Activated T-helper 2 cell treated with anti-CD3 and anti-CD28 coated beads, Interferon-gamma antibody, Interleukin-2, Interleukin-4, amounts not matched to agents 10 μg/mL and 5 μg/mL and 100 μg/mL, durations not matched to agents 14 hours and 24 hours and 36 hours (primary cell): Measurements from ENCODE around the gene MAX. TPM values are rescaled to one million over a fixed set of nuclear protein-coding genes. Genes with fewer than 3 reads are reported as not detected.

Experiments used
- DNase-seq: peaks from one replicate; pipeline ENCODE4 v3.0.0; 2021; ENCODE audit warnings: low spot score
- H3K27ac Mint-ChIP-seq: one replicate; pipeline ENCODE4 v1.8.0; 2021; ENCODE audit warnings: mixed read lengths
- H3K27me3 Mint-ChIP-seq: one replicate; pipeline ENCODE4 v1.8.0; 2021; ENCODE audit warnings: low read depth, mixed read lengths
- H3K36me3 Mint-ChIP-seq: one replicate; pipeline ENCODE4 v1.8.0; 2021; ENCODE audit warnings: low read depth, mixed read lengths
- H3K4me1 Mint-ChIP-seq: one replicate; pipeline ENCODE4 v1.8.0; 2021; ENCODE audit warnings: low read depth, mixed read lengths
- H3K4me3 Mint-ChIP-seq: one replicate; pipeline ENCODE4 v1.8.0; 2021; ENCODE audit warnings: low read depth, mild to moderate bottlenecking, moderate library complexity, mixed read lengths
- H3K9me3 Mint-ChIP-seq: one replicate; pipeline ENCODE4 v1.8.0; 2021; ENCODE audit warnings: mixed read lengths
- intact Hi-C: fragments of 100-400 bp; cut with micrococcal nuclease; formaldehyde crosslinking; loops from one replicate; pipeline ENCODE4 v1.15.1; 2023
- total RNA-seq: library from RNA; stranded (reverse); gene quantifications from 2 replicates; pipeline ENCODE4 v1.2.3, GENCODE V29; 2022

Gene MAX
- total RNA-seq, 1 donor from 2014 or later: 115 TPM

GRCh38 chr14:65128096-65128495 is 25.8 kb upstream of the MAX start:
- Mint-ChIP-seq H3K4me3 (no peak overlapping the region), H3K27ac (no peak overlapping the region), H3K9me3 (no peaks in the 10 kb centered on the region), H3K27me3 (peaks cover 20% of the 10 kb centered on the region), H3K36me3 (no peaks in the 10 kb centered on the region), H3K4me1 (no peaks in the 10 kb centered on the region)
- intact Hi-C loops: no loop called here
- no peak for DNase-seq

GRCh38 chr14:65117769-65118745 is 15.7 kb upstream of the MAX start:
- intact Hi-C loops: no loop called here
- no peak for DNase-seq
- H3K9me3 Mint-ChIP-seq: no peaks in the 10 kb centered on the region
- peaks cover 5% of the 10 kb centered on the region for H3K27me3 Mint-ChIP-seq
- no peak overlapping the region for H3K4me3 Mint-ChIP-seq
- H3K36me3 Mint-ChIP-seq: no peaks in the 10 kb centered on the region
- peaks cover 4% of the 10 kb centered on the region for H3K4me1 Mint-ChIP-seq
- H3K27ac Mint-ChIP-seq: no peak overlapping the region

GRCh38 chr14:65115615-65116014 is 13.3 kb upstream of the MAX start:
- Mint-ChIP-seq H3K4me3 (no peak overlapping the region), H3K4me1 (peaks cover 4% of the 10 kb centered on the region), H3K27me3 (peaks cover 8% of the 10 kb centered on the region), H3K9me3 (no peaks in the 10 kb centered on the region), H3K27ac (no peak overlapping the region), H3K36me3 (no peaks in the 10 kb centered on the region)
- intact Hi-C loops: no loop called here
- no peak for DNase-seq

- intact Hi-C loops: no loop called here
- no peak for DNase-seq
- no peaks in the 10 kb centered on the region for H3K36me3 Mint-ChIP-seq
- no peak overlapping the region for H3K27ac Mint-ChIP-seq
- no peak overlapping the region for H3K4me3 Mint-ChIP-seq
- H3K4me1 Mint-ChIP-seq: peaks cover 15% of the 10 kb centered on the region
- H3K27me3 Mint-ChIP-seq: peaks cover 10% of the 10 kb centered on the region
- H3K9me3 Mint-ChIP-seq: no peaks in the 10 kb centered on the region
Measured at GRCh38 chr14:65110525-65110924, 8.2 kb upstream of the MAX start.

- intact Hi-C loops: no loop called here
- H3K27me3 Mint-ChIP-seq: peaks cover 13% of the 10 kb centered on the region
- H3K27ac Mint-ChIP-seq: no peak overlapping the region
- H3K4me3 Mint-ChIP-seq: no peak overlapping the region
- H3K4me1 Mint-ChIP-seq: peaks cover 15% of the 10 kb centered on the region
- H3K36me3 Mint-ChIP-seq: no peaks in the 10 kb centered on the region
- no peak for DNase-seq
- no peaks in the 10 kb centered on the region for H3K9me3 Mint-ChIP-seq
Measured at GRCh38 chr14:65109357-65109756, 7.0 kb upstream of the MAX start.

GRCh38 chr14:65107200-65107599 is 4.9 kb upstream of the MAX start:
- H3K4me1 Mint-ChIP-seq: peaks cover 19% of the 10 kb centered on the region
- intact Hi-C loops: no loop called here
- H3K4me3 Mint-ChIP-seq: no peak overlapping the region
- peaks cover 16% of the 10 kb centered on the region for H3K27me3 Mint-ChIP-seq
- no peaks in the 10 kb centered on the region for H3K9me3 Mint-ChIP-seq
- H3K27ac Mint-ChIP-seq: no peak overlapping the region
- H3K36me3 Mint-ChIP-seq: peaks cover 3% of the 10 kb centered on the region
- no peak for DNase-seq

- DNase-seq: no peak
- peaks cover 14% of the 10 kb centered on the region for H3K27me3 Mint-ChIP-seq
- H3K36me3 Mint-ChIP-seq: peaks cover 4% of the 10 kb centered on the region
- intact Hi-C loops: no loop called here
- no peak overlapping the region for H3K4me3 Mint-ChIP-seq
- H3K9me3 Mint-ChIP-seq: no peaks in the 10 kb centered on the region
- peaks cover 19% of the 10 kb centered on the region for H3K4me1 Mint-ChIP-seq
- H3K27ac Mint-ChIP-seq: no peak overlapping the region
Measured at GRCh38 chr14:65106736-65107135, 4.4 kb upstream of the MAX start.

GRCh38 chr14:65106316-65106715 is 4.0 kb upstream of the MAX start:
- H3K36me3 Mint-ChIP-seq: peaks cover 4% of the 10 kb centered on the region
- H3K9me3 Mint-ChIP-seq: no peaks in the 10 kb centered on the region
- no peak for DNase-seq
- peaks cover 11% of the 10 kb centered on the region for H3K27me3 Mint-ChIP-seq
- no peak overlapping the region for H3K27ac Mint-ChIP-seq
- intact Hi-C loops: no loop called here
- no peak overlapping the region for H3K4me3 Mint-ChIP-seq
- peaks cover 19% of the 10 kb centered on the region for H3K4me1 Mint-ChIP-seq

GRCh38 chr14:65104791-65105190 is 2.5 kb upstream of the MAX start:
- H3K4me3 Mint-ChIP-seq: no peak overlapping the region
- DNase-seq: no peak
- H3K4me1 Mint-ChIP-seq: peaks cover 30% of the 10 kb centered on the region
- intact Hi-C loops: loop anchor here (5.0 kb wide), 6 partner anchors 58 to 597 kb away; partner anchors contain the start of genes CHURC1 and FUT8
- no peak overlapping the region for H3K27ac Mint-ChIP-seq
- H3K36me3 Mint-ChIP-seq: peaks cover 14% of the 10 kb centered on the region
- peaks cover 7% of the 10 kb centered on the region for H3K27me3 Mint-ChIP-seq
- no peaks in the 10 kb centered on the region for H3K9me3 Mint-ChIP-seq

- Mint-ChIP-seq H3K4me1 (peaks cover 34% of the 10 kb centered on the region), H3K27me3 (peaks cover 6% of the 10 kb centered on the region), H3K36me3 (peaks cover 18% of the 10 kb centered on the region), H3K27ac (no peak overlapping the region), H3K9me3 (no peaks in the 10 kb centered on the region), H3K4me3 (peak overlapping the region; percentile 92)
- no peak for DNase-seq
- intact Hi-C loops: loop anchor here (2.0 to 5.0 kb wide), 8 partner anchors 59 to 596 kb away; partner anchors contain the start of genes CHURC1 and FUT8
Measured at GRCh38 chr14:65103150-65103760, 938 bp upstream of the MAX start.

- Mint-ChIP-seq H3K4me1 (peaks cover 42% of the 10 kb centered on the region), H3K9me3 (no peaks in the 10 kb centered on the region), H3K27ac (peak overlapping the region; percentile 94), H3K27me3 (peaks cover 6% of the 10 kb centered on the region), H3K4me3 (peak overlapping the region; percentile 92), H3K36me3 (peaks cover 29% of the 10 kb centered on the region)
- intact Hi-C loops: loop anchor here (1.0 to 5.0 kb wide), 9 partner anchors 60 to 595 kb away; partner anchors contain the start of genes CHURC1 and FUT8
- DNase-seq: peak; percentile 31
Measured at GRCh38 chr14:65101631-65102440, 481 bp downstream of the MAX start.

GRCh38 chr14:65100922-65101541 is 1.3 kb downstream of the MAX start:
- intact Hi-C loops: loop anchor here (5.0 kb wide), 6 partner anchors 61 to 594 kb away; partner anchors contain the start of genes CHURC1 and FUT8
- Mint-ChIP-seq H3K4me3 (peak overlapping the region; percentile 89), H3K27ac (peak overlapping the region; percentile 81), H3K9me3 (no peaks in the 10 kb centered on the region), H3K36me3 (peaks cover 37% of the 10 kb centered on the region), H3K27me3 (peaks cover 6% of the 10 kb centered on the region), H3K4me1 (peaks cover 46% of the 10 kb centered on the region)
- no peak for DNase-seq
